K562 (cell line): ENCODE data around the gene OR7G1. TPM values are rescaled to one million over a fixed set of nuclear protein-coding genes. Genes with fewer than 3 reads are reported as not detected.
A peak's percentile ranks its signal among the peaks of the same experiment; 100 is the strongest.

Experiments
- ATAC-seq: fragments of 200-7000 bp; cut with Tn5 transposase; 3 replicates; pipeline ENCODE4 v1.9.1; 2020; ENCODE audit warnings: moderate library complexity
- BruUV-seq: library from RNA; stranded (reverse); fragments of 400-500 nt; replicated peaks from 2 replicates; lab custom pipeline; 2021; lab: Mats Ljungman, UMichigan
- CTCF ChIA-PET: fragments of 300-600 bp; formaldehyde crosslinking; extraction: SDS; loops from one replicate; lab custom pipeline; 2021; ENCODE audit warnings: low intra/inter-chr PET ratio; lab: Yijun Ruan, JAX
- POLR2A ChIA-PET: fragments of 300-600, 350-650 bp; sonication (Branson Sonifier 250); formaldehyde crosslinking; extraction: SDS; loops from one replicate; lab custom pipeline; 2021; ENCODE audit warnings: antibody characterized with exemption, inconsistent platforms; lab: Yijun Ruan, JAX
- DNase-seq, 4 experiments: peaks; one replicate each; pipeline versions ENCODE4 v3.0.0 to v3.0.0-alpha.2; 2011 to 2018; ENCODE audit warnings: low spot score in 3 of 4, mixed read lengths in 3 of 4; ENCODE audit errors: extremely low read depth in 1 of 4
- FAIRE-seq: peaks from 2 replicates; lab custom pipeline; 2011; peaks lifted over from hg19 to GRCh38; lab: Jason Lieb, UNC
- H2AFZ ChIP-seq: 2 replicates; pipeline ENCODE4 v1.6.0; 2011; ENCODE audit warnings: low read depth, low read length, control low read depth, inconsistent platforms
- H3K27ac ChIP-seq: fragments of 200-600 bp; 3 replicates; pipeline ENCODE4 v1.8.0; 2011; ENCODE audit warnings: low read depth, mild to moderate bottlenecking, control low read depth, inconsistent platforms, low read length, moderate library complexity, mixed read lengths; ENCODE audit errors: extremely low read depth
- H3K27me3 ChIP-seq, 2 experiments: fragments of 300-600 bp in 1 of 2; 2 replicates in 1 of 2; 3 replicates in 1 of 2; pipeline versions ENCODE4 v1.6.0 to v1.8.0; 2011; ENCODE audit warnings: inconsistent platforms in 2 of 2, low read length in 2 of 2, mild to moderate bottlenecking in 1 of 2, mixed read lengths in 1 of 2, moderate library complexity in 1 of 2; ENCODE audit not compliant: control insufficient read depth in 2 of 2, insufficient read depth in 2 of 2
- H3K36me3 ChIP-seq: fragments of 300-600 bp; 3 replicates; pipeline ENCODE4 v1.8.0; 2011; ENCODE audit warnings: mild to moderate bottlenecking, low read length, inconsistent platforms; ENCODE audit not compliant: control insufficient read depth, insufficient read depth
- H3K4me1 ChIP-seq, 2 experiments: fragments of 200-600 bp in 1 of 2; replicated peaks in 1 of 2; 2 replicates in 1 of 2; 3 replicates in 1 of 2; pipeline versions ENCODE4 v1.5.1 to v1.8.0; 2011; ENCODE audit warnings: inconsistent platforms in 2 of 2, low read length in 2 of 2, mild to moderate bottlenecking in 1 of 2, mixed read lengths in 1 of 2, moderate library complexity in 1 of 2; ENCODE audit not compliant: control insufficient read depth in 2 of 2, insufficient read depth in 2 of 2
- H3K4me2 ChIP-seq: 2 replicates; pipeline ENCODE4 v1.6.1; 2011; ENCODE audit warnings: low read length, control low read depth, inconsistent platforms, mixed read lengths; ENCODE audit not compliant: insufficient read depth
- H3K4me3 ChIP-seq: fragments of 200-600 bp; sonication (generic), shearing (Covaris generic); 2 replicates; pipeline ENCODE4 v1.5.1; 2016; ENCODE audit warnings: control low read depth, inconsistent platforms
- H3K79me2 ChIP-seq: fragments of 200-600 bp; 3 replicates; pipeline ENCODE4 v1.8.0; 2011; ENCODE audit warnings: low read length, inconsistent platforms; ENCODE audit not compliant: control insufficient read depth, insufficient read depth
- H3K9ac ChIP-seq, 2 experiments: 2 replicates each; pipeline versions ENCODE4 v1.6.0 to v1.6.1; 2011; ENCODE audit warnings: low read depth in 2 of 2, low read length in 2 of 2, control low read depth in 1 of 2, inconsistent platforms in 1 of 2, mild to moderate bottlenecking in 1 of 2, mixed read lengths in 1 of 2; ENCODE audit not compliant: insufficient read depth in 1 of 2
- H3K9me1 ChIP-seq: one replicate; pipeline ENCODE4 v1.6.0; 2011; ENCODE audit warnings: inconsistent platforms, mild to moderate bottlenecking, low read length, moderate library complexity; ENCODE audit not compliant: control insufficient read depth, insufficient read depth
- H3K9me3 ChIP-seq: replicated peaks from 2 replicates; pipeline ENCODE4 v1.5.1; 2011; ENCODE audit warnings: low read depth, low read length, inconsistent platforms; ENCODE audit not compliant: control insufficient read depth, insufficient read depth
- H4K20me1 ChIP-seq: replicated peaks from 2 replicates; pipeline ENCODE4 v1.6.1; 2011; ENCODE audit warnings: low read length, inconsistent platforms, mixed read lengths; ENCODE audit not compliant: control insufficient read depth, insufficient read depth
- BCOR ChIP-seq: fragments of 450-650 bp; IDR thresholded peaks from 2 replicates; pipeline ENCODE4 v1.6.1; 2016
- BDP1 ChIP-seq: IDR thresholded peaks from 3 replicates; pipeline ENCODE4 v1.6.1; 2011; ENCODE audit not compliant: insufficient read length, insufficient read depth
- CREBBP ChIP-seq: IDR thresholded peaks from one replicate; pipeline ENCODE4 v1.6.1; 2012; ENCODE audit warnings: low read depth, mild to moderate bottlenecking, control low read depth, inconsistent platforms, low read length
- CREM ChIP-seq: IDR thresholded peaks from 2 replicates; pipeline ENCODE4 v1.6.1; 2014; ENCODE audit warnings: antibody characterized with exemption, low read depth
- KDM4B ChIP-seq, 2 experiments: fragments of 450-650 bp in 1 of 2; sonication (generic) in 1 of 2; IDR thresholded peaks; 2 replicates each; pipeline ENCODE4 v1.6.1; 2016 to 2017; ENCODE audit warnings: borderline replicate concordance in 2 of 2, antibody characterized with exemption in 1 of 2, low read depth in 1 of 2, mild to moderate bottlenecking in 1 of 2
- MTA2 ChIP-seq: fragments of 450-650 bp; IDR thresholded peaks from 2 replicates; pipeline ENCODE4 v1.6.1; 2016; ENCODE audit warnings: low read depth
- PHF8 ChIP-seq: fragments of 200-600 bp; sonication (generic); IDR thresholded peaks from 2 replicates; pipeline ENCODE4 v1.6.1; 2012; ENCODE audit warnings: mixed run types, mild to moderate bottlenecking, inconsistent platforms, low read length, moderate library complexity, borderline replicate concordance
- PML ChIP-seq: IDR thresholded peaks from 2 replicates; pipeline ENCODE4 v1.6.1; 2012; ENCODE audit warnings: low read length, inconsistent platforms
- RFX5 ChIP-seq: IDR thresholded peaks from 2 replicates; pipeline ENCODE4 v1.6.1; 2011; ENCODE audit warnings: low read depth, mild to moderate bottlenecking, improper control_type of control experiment, low read length
- SAFB ChIP-seq: fragments of 200-400 bp; formaldehyde crosslinking; IDR thresholded peaks from 2 replicates; pipeline ENCODE4 v1.6.1; 2017; ENCODE audit warnings: low read depth, low read length, borderline replicate concordance
- TAF1 ChIP-seq: IDR thresholded peaks from 2 replicates; pipeline ENCODE4 v1.6.1; 2011; ENCODE audit warnings: mild to moderate bottlenecking, low read length, moderate library complexity; ENCODE audit not compliant: insufficient read depth, control insufficient read depth, severe bottlenecking; ENCODE audit errors: extremely low read depth
- TBP ChIP-seq: optimal IDR thresholded peaks from 2 replicates; pipeline ENCODE3; 2011; ENCODE audit warnings: low read depth, low read length, improper control_type of control experiment
- TCF3 ChIP-seq: sonication (generic); formaldehyde crosslinking; IDR thresholded peaks from 2 replicates; pipeline ENCODE4 v1.4.0; 2020; ENCODE audit warnings: mild to moderate bottlenecking, missing genetic modification reagents
- TRIM24 ChIP-seq, 2 experiments: fragments of 450-650 bp; IDR thresholded peaks; 2 replicates each; pipeline ENCODE4 v1.6.1; 2016
- ZNF134 ChIP-seq: fragments of 250-450 bp; sonication (Bioruptor Pico); conservative IDR thresholded peaks from 2 replicates; pipeline ENCODE4 v1.4.0; 2020
- ZNF274 ChIP-seq: IDR thresholded peaks from 2 replicates; pipeline ENCODE4 v1.6.1; 2011; ENCODE audit warnings: low read depth, mild to moderate bottlenecking, low read length, moderate library complexity, borderline replicate concordance
- ZNF280B ChIP-seq: fragments of 250-450 bp; sonication (Bioruptor Pico); IDR thresholded peaks from 2 replicates; pipeline ENCODE4 v1.5.1; 2021; ENCODE audit warnings: mild to moderate bottlenecking
- ZNF316 ChIP-seq: fragments of 450-650 bp; IDR thresholded peaks from 2 replicates; pipeline ENCODE4 v1.6.1; 2016
- ZNF436 ChIP-seq: fragments of 250-450, 450-650 bp; sonication (Bioruptor Pico); formaldehyde crosslinking; IDR thresholded peaks from 2 replicates; pipeline ENCODE4 v1.7.0; 2020; ENCODE audit warnings: mild to moderate bottlenecking
- ZNF444 ChIP-seq: fragments of 250-450 bp; sonication (Bioruptor Pico); IDR thresholded peaks from 2 replicates; pipeline ENCODE4 v1.4.0; 2020; ENCODE audit warnings: mild to moderate bottlenecking, moderate library complexity
- WGBS: fragments of 100-300 bp; shearing (Covaris generic); methylation state at CpG from one replicate; pipeline ENCODE4 v1.1.6; 2016; ENCODE audit warnings: low coverage, mixed read lengths; ENCODE audit not compliant: insufficient coverage; ENCODE audit errors: missing lambda C conversion rate; 5-methylcytosine and 5-hydroxymethylcytosine counted together
- in situ Hi-C: fragments of 300-500 bp; cut with MboI; formaldehyde crosslinking; loops from 4 replicates; pipeline ENCODE4 v1.15.0; 2018; ENCODE audit warnings: inconsistent platforms, mixed read lengths
- intact Hi-C: fragments of 100-400 bp; cut with micrococcal nuclease; formaldehyde crosslinking; loops from 2 replicates; pipeline ENCODE4 v1.14.2; 2022
- polyA plus RNA-seq, 8 experiments: library from polyadenylated mRNA; depleted of rRNA in 4 of 8; stranded (reverse) in 5 of 8; unstranded in 3 of 8; fragments of >200 nt; fragmentation: Nextera tagmentation in 2 of 8; fragmentation: Illumina TruSeq in 1 of 8; extraction: Ambion mirVana in 2 of 8; extraction: Trizol in 1 of 8; gene quantifications; 2 replicates each; pipeline versions ENCODE4 v1.2.1 to v1.2.3, GENCODE V29; 2011 to 2014; ENCODE audit warnings: inconsistent platforms in 1 of 8, missing spikeins in 1 of 8
- total RNA-seq, 7 experiments: library from RNA; depleted of rRNA in 6 of 7; stranded (reverse); fragments of >200 nt in 6 of 7; fragmentation: Illumina TruSeq in 2 of 7; extraction: Trizol in 2 of 7; gene quantifications; 2 replicates each; pipeline versions ENCODE4 v1.2.1 to v1.2.3, GENCODE V29; 2011 to 2021; ENCODE audit warnings: low replicate concordance in 1 of 7
- TF ChIP-seq, protein P1 (sequence below): fragments of 250-450 bp; sonication (Bioruptor Pico); IDR thresholded peaks from 2 replicates; pipeline ENCODE4 v1.5.0; 2020; ENCODE audit warnings: mild to moderate bottlenecking

The OR7G1 gene
- total and polyA plus RNA-seq, 9 of the 15 experiments (the other 6 are each of a cell fraction or from before 2014, with no cell fraction given) = not detected

DNA sequence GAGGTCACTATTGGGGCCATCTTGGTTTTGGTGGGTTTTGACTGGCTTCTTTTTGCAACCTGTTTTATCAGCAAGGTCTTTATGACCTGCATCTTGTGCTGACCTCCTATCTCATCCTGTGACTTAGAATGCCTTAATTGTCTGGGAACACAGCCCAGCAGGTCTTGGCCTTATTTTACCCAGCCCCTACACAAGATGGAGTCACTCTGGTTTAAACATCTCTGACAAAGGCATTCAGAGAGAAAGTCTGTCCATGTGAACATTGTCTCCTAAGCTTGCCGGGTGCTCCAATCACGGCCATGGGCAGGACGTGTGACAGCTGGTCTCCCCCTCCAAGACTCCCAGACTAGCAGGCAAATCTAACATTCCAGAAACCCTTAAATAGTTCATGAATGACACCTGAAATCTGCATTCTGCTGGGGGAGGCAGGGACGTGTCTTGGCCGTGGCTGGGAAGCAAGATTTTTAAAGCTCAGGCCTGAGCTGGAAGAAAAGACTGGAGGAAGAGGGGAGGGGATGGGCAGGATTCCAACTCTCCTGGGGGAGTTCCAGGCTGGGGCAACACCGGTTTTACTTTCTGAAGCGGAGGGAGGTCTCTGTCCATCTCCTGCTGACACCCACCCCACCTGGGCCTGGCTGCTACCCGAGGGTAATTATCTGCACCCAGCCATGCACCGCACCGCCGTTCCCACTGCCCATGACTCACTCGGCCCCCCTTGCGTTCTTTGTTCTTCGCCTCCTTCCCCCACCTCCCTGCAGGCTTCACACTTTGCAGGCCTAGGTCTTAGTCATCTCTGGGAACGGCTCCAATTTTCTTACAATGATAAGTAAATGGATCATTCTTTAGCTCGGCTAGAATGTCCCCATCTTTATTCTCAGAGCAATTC lies 40.3 kb downstream of the OR7G1 start:
- no peak overlapping the region for H3K4me3 ChIP-seq
- H2AFZ ChIP-seq = no peak overlapping the region
- in situ Hi-C loops = loop anchor here (5.0 to 25.0 kb wide), 2 partner anchors 313 to 433 kb away; no protein-coding TSS in a partner anchor
- no peaks in the 10 kb centered on the region for H3K9me3 ChIP-seq
- 0 out of 2 replicates have a peak, but pooled peaks cover 7% of the 10 kb centered on the region for H4K20me1 ChIP-seq
- peaks cover 3% of the 10 kb centered on the region for H3K9me1 ChIP-seq
- no peaks in the 10 kb centered on the region for H3K27me3 ChIP-seq
- H3K27ac ChIP-seq = no peak overlapping the region; the same call in 2 of the 3 replicates
- FAIRE-seq (peak; percentile 98), ATAC-seq (peak; percentile 99), DNase-seq (peak; percentile 84 to 96 (median 90))
- WGBS = under 1% methylated on average over 15 of the region's 16 CpGs
- BruUV-seq = no TSS peak
- H3K79me2 ChIP-seq = no peaks in the 10 kb centered on the region
- intact Hi-C loops = no loop called here
- H3K4me1 ChIP-seq = peaks cover 12 to 17% of the 10 kb centered on the region in 2 experiments; a peak in 4 of 5 replicates
- POLR2A ChIA-PET = no interaction called here
- no peaks in the 10 kb centered on the region for H3K36me3 ChIP-seq
- H3K9ac ChIP-seq = peak overlapping the region in 1 of 2 experiments; percentile 40; a peak in 1 of 4 replicates
- CTCF ChIA-PET = no interaction called here
- H3K4me2 ChIP-seq = peak overlapping the region; percentile 39; the same call in 1 of the 2 replicates
- peak; percentile 69 for TF ChIP-seq MTA2
- peak; percentile 89 for TF ChIP-seq TCF3
- no peak for TF ChIP-seq SAFB
- 0 out of 2 replicates have a peak, but pooled peaks have one; percentile 44 for TF ChIP-seq PML
- no peak for TF ChIP-seq BDP1
- TF ChIP-seq TBP = peak; percentile 11
- TF ChIP-seq CREM = peak; percentile 67; the same call in 1 of the 2 replicates
- peak in 1 of 2 experiments; percentile 84; a peak in 1 of 4 replicates for TF ChIP-seq KDM4B (IDR thresholded peaks at IDR 0.05; ENCODE audit: borderline replicate concordance in 2 of 2, low read depth in 1 of 2)
- TF ChIP-seq TAF1 = no peak
- peak; percentile 75; the same call in 1 of the 2 replicates for TF ChIP-seq BCOR
- no peak for TF ChIP-seq PHF8
- TF ChIP-seq ZNF316 = peak; percentile 36; the same call in 1 of the 2 replicates
- no peak for TF ChIP-seq CREBBP
- peak; percentile 89 for TF ChIP-seq ZNF134 (CRISPR knock-in tag)
- no peak for TF ChIP-seq ZNF274
- no peak for TF ChIP-seq ZNF436
- no peak for TF ChIP-seq RFX5
- peak; percentile 69 to 83; a peak in 3 of 4 replicates for TF ChIP-seq TRIM24 (IDR thresholded peaks at IDR 0.05)
- TF ChIP-seq, protein P1, sequence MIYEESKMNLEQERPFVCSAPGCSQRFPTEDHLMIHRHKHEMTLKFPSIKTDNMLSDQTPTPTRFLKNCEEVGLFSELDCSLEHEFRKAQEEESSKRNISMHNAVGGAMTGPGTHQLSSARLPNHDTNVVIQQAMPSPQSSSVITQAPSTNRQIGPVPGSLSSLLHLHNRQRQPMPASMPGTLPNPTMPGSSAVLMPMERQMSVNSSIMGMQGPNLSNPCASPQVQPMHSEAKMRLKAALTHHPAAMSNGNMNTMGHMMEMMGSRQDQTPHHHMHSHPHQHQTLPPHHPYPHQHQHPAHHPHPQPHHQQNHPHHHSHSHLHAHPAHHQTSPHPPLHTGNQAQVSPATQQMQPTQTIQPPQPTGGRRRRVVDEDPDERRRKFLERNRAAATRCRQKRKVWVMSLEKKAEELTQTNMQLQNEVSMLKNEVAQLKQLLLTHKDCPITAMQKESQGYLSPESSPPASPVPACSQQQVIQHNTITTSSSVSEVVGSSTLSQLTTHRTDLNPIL (CRISPR knock-in tag) = no peak
- TF ChIP-seq ZNF280B (CRISPR knock-in tag) = no peak
- TF ChIP-seq ZNF444 = no peak
